Adrenal gland (tissue), 5 donors: Measurements from ENCODE around the gene SDR42E2.

Experiments
- POLR2A ChIP-seq, 2 donors: fragments of 450-650 bp; IDR thresholded peaks; one replicate each; pipeline ENCODE4 v1.6.1; 2017; ENCODE audit warnings: antibody characterized with exemption in 2 of 2, mild to moderate bottlenecking in 2 of 2, moderate library complexity in 1 of 2
- TF ChIP-seq, protein P1 (sequence below), 6 experiments: fragments of 450-650 bp in 4 of 6; fragments of 200-600 bp in 2 of 6; sonication (generic) in 1 of 6; IDR thresholded peaks; 1 replicate in 5 of 6; 2 replicates in 1 of 6; pipeline versions ENCODE4 v1.5.1 to v1.8.0; 2016 to 2021; ENCODE audit warnings: antibody characterized with exemption in 6 of 6, mild to moderate bottlenecking in 2 of 6, moderate library complexity in 1 of 6
- donor health status: DM: no; HTN: no; CAD: no.

DNA sequence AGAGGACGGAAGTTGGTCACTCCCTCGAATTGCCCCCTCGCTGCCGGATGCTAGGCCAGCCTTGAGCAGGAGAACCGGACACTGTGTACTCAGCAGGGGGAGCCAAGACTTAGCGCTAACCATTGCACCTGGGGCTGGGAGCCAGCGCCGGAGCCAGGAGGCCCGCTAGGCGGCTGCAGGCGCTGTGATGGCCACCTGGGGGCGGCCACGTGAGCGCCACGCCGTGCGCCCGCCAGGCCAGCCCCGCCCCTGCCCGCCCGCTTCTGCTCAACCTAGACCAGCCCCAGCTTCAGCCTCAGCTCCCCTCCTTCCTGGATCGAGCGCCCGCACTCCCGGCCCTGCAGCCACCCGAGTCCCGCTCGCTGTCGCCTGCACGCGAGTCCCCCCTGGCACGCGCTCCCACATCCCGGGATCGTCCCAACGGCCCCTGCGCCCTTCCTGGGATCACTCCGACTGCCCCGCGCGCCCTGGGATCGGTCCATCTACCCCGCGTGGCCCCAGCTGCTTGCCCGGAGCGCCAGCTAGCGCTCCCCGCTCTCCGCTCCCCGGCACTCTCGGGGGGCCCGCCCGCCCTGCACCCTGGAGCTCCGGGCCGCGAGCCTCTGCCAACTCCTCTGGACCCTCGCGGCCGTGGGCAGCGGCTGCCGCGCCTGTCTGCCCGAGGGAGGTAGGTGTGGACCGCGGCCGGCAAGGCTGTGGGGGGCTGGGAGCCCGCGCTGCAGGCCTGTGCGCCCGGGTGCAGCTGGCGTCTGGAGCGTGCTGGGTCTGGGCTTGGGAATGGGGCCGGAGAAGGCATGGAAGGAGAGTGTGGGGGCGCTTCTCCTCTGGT, 43.9 kb downstream of the SDR42E2 start, which contains the start of gene EEF2K:
- TF ChIP-seq, protein P1, sequence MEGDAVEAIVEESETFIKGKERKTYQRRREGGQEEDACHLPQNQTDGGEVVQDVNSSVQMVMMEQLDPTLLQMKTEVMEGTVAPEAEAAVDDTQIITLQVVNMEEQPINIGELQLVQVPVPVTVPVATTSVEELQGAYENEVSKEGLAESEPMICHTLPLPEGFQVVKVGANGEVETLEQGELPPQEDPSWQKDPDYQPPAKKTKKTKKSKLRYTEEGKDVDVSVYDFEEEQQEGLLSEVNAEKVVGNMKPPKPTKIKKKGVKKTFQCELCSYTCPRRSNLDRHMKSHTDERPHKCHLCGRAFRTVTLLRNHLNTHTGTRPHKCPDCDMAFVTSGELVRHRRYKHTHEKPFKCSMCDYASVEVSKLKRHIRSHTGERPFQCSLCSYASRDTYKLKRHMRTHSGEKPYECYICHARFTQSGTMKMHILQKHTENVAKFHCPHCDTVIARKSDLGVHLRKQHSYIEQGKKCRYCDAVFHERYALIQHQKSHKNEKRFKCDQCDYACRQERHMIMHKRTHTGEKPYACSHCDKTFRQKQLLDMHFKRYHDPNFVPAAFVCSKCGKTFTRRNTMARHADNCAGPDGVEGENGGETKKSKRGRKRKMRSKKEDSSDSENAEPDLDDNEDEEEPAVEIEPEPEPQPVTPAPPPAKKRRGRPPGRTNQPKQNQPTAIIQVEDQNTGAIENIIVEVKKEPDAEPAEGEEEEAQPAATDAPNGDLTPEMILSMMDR (IDR thresholded peaks at IDR 0.05), result peak; percentile 47 to 94 (median 81)
- peak in 1 of 2 donors; percentile 77 for TF ChIP-seq POLR2A (IDR thresholded peaks at IDR 0.05)
